T-cell (primary cell): Measurements from ENCODE around the gene ESPNL. TPM values are rescaled to one million over a fixed set of nuclear protein-coding genes. Genes with fewer than 3 reads are reported as not detected.

Source experiments
- ATAC-seq, 4 experiments: fragments of 200-7000 bp in 3 of 4; fragments of 150-1000 bp in 1 of 4; cut with Tn5 transposase; replicated peaks in 1 of 4; 1 replicate in 3 of 4; 2 replicates in 1 of 4; pipeline ENCODE4 v1.10.0; 2021; ENCODE audit warnings: moderate library complexity in 3 of 4, mild to moderate bottlenecking in 2 of 4, moderate number of reproducible peaks in 1 of 4
- CTCF ChIA-PET, 2 donors: fragments of 300-600 bp; sonication (Branson Sonifier 250); formaldehyde crosslinking; loops; one replicate each; lab custom pipeline; 2022; ENCODE audit warnings: antibody characterized with exemption in 2 of 2; lab: Charles Lee
- POLR2A ChIA-PET, 2 donors: fragments of 300-600 bp; sonication (Branson Sonifier 250); formaldehyde crosslinking; loops; one replicate each; lab custom pipeline; 2022; ENCODE audit warnings: antibody characterized with exemption in 2 of 2; lab: Charles Lee
- DNase-seq, 35 experiments: peaks; one replicate each; pipeline versions ENCODE4 v3.0.0 to v3.0.0-alpha.2; 2013 to 2023
- H3K27ac ChIP-seq: one replicate; pipeline ENCODE4 v1.5.1; 2013; ENCODE audit warnings: low read length
- H3K27me3 ChIP-seq, 2 experiments: replicated peaks in 1 of 2; 1 replicate in 1 of 2; 2 replicates in 1 of 2; pipeline versions ENCODE4 v1.6.1 to v1.7.0; 2013; ENCODE audit warnings: low read length in 1 of 2, mixed read lengths in 1 of 2; ENCODE audit not compliant: control insufficient read depth in 2 of 2, insufficient read depth in 2 of 2; ENCODE audit errors: extremely low read depth in 1 of 2
- H3K36me3 ChIP-seq, 2 donors: 1 replicate in 1 of 2; 2 replicates in 1 of 2; pipeline versions ENCODE4 v1.6.1 to v1.7.0; 2013; ENCODE audit warnings: low read length in 1 of 2; ENCODE audit not compliant: control insufficient read depth in 2 of 2, insufficient read depth in 1 of 2; ENCODE audit errors: extremely low read depth in 1 of 2
- H3K4me1 ChIP-seq, 2 experiments: 1 replicate in 1 of 2; 2 replicates in 1 of 2; pipeline versions ENCODE4 v1.6.1 to v1.7.0; 2013; ENCODE audit warnings: low read length in 2 of 2, mixed read lengths in 1 of 2; ENCODE audit not compliant: insufficient read depth in 2 of 2, control insufficient read depth in 1 of 2; ENCODE audit errors: extremely low read depth in 1 of 2
- H3K4me3 ChIP-seq, 2 donors: 1 replicate in 1 of 2; 2 replicates in 1 of 2; pipeline versions ENCODE4 v1.5.1 to v1.7.0; 2013; ENCODE audit warnings: mild to moderate bottlenecking in 2 of 2, low read length in 1 of 2, moderate library complexity in 1 of 2; ENCODE audit not compliant: control insufficient read depth in 1 of 2; ENCODE audit errors: extremely low read depth in 1 of 2
- H3K9me3 ChIP-seq: 2 replicates; pipeline ENCODE4 v1.7.0; 2013
- H3K27ac Mint-ChIP-seq, 2 donors: one replicate each; pipeline ENCODE4 v1.8.0; 2020 to 2021; ENCODE audit warnings: mild to moderate bottlenecking in 2 of 2, mixed read lengths in 2 of 2
- H3K27me3 Mint-ChIP-seq, 2 donors: one replicate each; pipeline ENCODE4 v1.8.0; 2021 to 2022; ENCODE audit warnings: mixed read lengths in 2 of 2
- H3K36me3 Mint-ChIP-seq: one replicate; pipeline ENCODE4 v1.8.0; 2021; ENCODE audit warnings: mixed read lengths
- H3K4me1 Mint-ChIP-seq, 3 donors: one replicate each; pipeline ENCODE4 v1.8.0; 2020 to 2022; ENCODE audit warnings: mixed read lengths in 3 of 3, mild to moderate bottlenecking in 1 of 3
- H3K4me3 Mint-ChIP-seq, 3 donors: one replicate each; pipeline ENCODE4 v1.8.0; 2020 to 2022; ENCODE audit warnings: mild to moderate bottlenecking in 3 of 3, mixed read lengths in 3 of 3, moderate library complexity in 3 of 3
- H3K9me3 Mint-ChIP-seq, 3 donors: one replicate each; pipeline ENCODE4 v1.8.0; 2020 to 2022; ENCODE audit warnings: mixed read lengths in 3 of 3
- WGBS: methylation state at CpG from one replicate; pipeline ENCODE4 v1.1.5; 2013; ENCODE audit warnings: missing lambda C conversion rate; ENCODE audit not compliant: insufficient coverage; 5-methylcytosine and 5-hydroxymethylcytosine counted together
- total RNA-seq, 35 experiments: library from RNA in 6 of 35; stranded (reverse) in 6 of 35; fragments of 120-200 nt in 1 of 35; gene quantifications; one replicate each; pipeline versions ENCODE4 v1.2.1 to v1.2.4 and lab custom pipeline; 2013 to 2026

ESPNL gene
- total RNA-seq, 5 donors from 2014 or later (not counting 1 experiment from before 2014, with no cell fraction given), result 0.10 to 0.44 (median 0.25) TPM; not detected in 2

DNA sequence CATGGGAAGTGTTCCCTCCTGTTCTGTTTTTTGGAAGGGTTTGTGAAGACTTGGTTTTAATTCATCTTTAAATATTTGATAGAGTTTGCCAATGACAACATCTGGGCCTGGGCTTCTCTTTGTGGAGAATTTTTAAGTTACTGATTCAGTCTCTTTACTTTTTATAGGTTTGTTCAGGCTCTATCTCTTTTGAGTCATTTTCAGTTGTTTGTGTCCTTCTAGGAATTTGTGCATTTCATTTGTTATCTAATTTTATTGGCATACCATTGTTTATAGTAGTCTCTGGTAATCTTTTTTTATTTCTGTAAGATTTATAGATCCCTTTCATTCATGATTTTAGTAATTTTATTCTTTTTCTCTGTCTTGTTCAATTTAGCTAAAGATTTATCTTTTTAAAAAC, 24.7 kb upstream of the ESPNL start:
- CTCF ChIA-PET, result interaction anchor here (0.7 to 0.9 kb wide), 2 partner anchors 10 to 14 kb away, joined by 4 to 6 read pairs; no protein-coding TSS in a partner anchor
- no peak overlapping the region for H3K4me3 Mint-ChIP-seq

DNA sequence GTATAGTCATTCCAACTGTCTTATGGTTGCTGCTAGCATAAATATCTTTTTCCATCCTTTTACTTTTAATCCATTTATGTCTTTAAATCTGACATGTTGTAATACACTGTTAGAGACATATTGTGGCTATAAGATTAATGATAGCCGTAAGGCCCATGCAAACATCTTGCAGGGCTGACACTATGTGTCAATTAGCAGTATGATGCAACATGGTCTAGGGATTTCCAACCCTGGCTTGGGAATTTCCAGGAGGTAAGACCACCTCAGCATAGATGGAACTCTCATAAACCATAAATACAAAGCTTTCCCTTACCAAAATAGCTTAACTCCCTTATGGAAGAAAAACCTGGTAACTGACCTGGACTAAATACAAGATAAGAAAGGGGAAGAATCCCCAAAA, 22.8 kb upstream of the ESPNL start:
- ATAC-seq (no peak), DNase-seq (no peak)
- no peaks in the 10 kb centered on the region for H3K9me3 Mint-ChIP-seq
- H3K4me3 Mint-ChIP-seq, result no peak overlapping the region
- no CpG with 5 or more reads among the region's 1 CpG for WGBS
- H3K27me3 Mint-ChIP-seq, result no peaks in the 10 kb centered on the region
- peaks cover 75% of the 10 kb centered on the region for H3K36me3 Mint-ChIP-seq
- Histone ChIP-seq H3K9me3 (peaks cover 9% of the 10 kb centered on the region), H3K4me3 (no peak overlapping the region), H3K27ac (no peak overlapping the region), H3K36me3 (peaks cover 5 to 31% of the 10 kb centered on the region in 2 donors), H3K4me1 (no peaks in the 10 kb centered on the region), H3K27me3 (no peaks in the 10 kb centered on the region)
- H3K4me1 Mint-ChIP-seq, result peaks cover 0 to 5% (median 4%) of the 10 kb centered on the region in 3 donors
- ChIA-PET POLR2A (no interaction called here), CTCF (no interaction called here)
- H3K27ac Mint-ChIP-seq, result no peak overlapping the region

More for the DNA sequence above, 24.7 kb upstream of the ESPNL start:
- Mint-ChIP-seq H3K27me3 (no peaks in the 10 kb centered on the region), H3K4me1 (peaks cover 0 to 12% (median 10%) of the 10 kb centered on the region in 3 donors), H3K27ac (no peak overlapping the region), H3K36me3 (peaks cover 62% of the 10 kb centered on the region), H3K9me3 (no peaks in the 10 kb centered on the region)
- Histone ChIP-seq H3K36me3 (peaks cover 5 to 22% of the 10 kb centered on the region in 2 donors), H3K27me3 (no peaks in the 10 kb centered on the region), H3K9me3 (peaks cover 9% of the 10 kb centered on the region), H3K4me1 (peaks cover 0 to 6% of the 10 kb centered on the region in 2 experiments), H3K27ac (no peak overlapping the region), H3K4me3 (no peak overlapping the region)
- no peak for ATAC-seq
- POLR2A ChIA-PET, result no interaction called here
- DNase-seq, result no peak

DNA sequence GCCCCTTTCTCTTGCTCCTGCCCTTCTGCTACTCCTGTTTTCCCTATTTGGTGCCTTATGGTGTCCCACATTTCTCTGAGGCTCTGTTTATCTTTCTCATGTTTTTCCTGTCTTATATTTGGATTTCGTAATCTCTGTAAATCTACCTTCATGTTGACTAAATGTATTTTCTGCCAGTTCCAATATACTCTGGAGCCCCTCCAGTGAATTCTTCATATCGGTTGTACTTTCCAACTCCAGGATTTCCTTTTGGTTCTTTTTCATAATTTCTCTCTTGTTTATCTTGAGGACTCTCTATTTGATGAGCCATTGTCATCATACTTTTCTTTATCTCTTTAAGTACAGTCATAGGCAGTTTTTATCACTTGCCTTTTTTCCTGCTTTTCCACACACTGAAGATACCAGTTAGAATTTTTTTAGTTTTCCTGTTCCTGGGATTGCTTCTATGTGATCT, 20.2 kb upstream of the ESPNL start:
- DNase-seq (no peak), ATAC-seq (no peak)
- Histone ChIP-seq H3K27me3 (no peaks in the 10 kb centered on the region), H3K27ac (no peak overlapping the region), H3K36me3 (peaks cover 12 to 45% of the 10 kb centered on the region in 2 donors), H3K9me3 (peaks cover 3% of the 10 kb centered on the region), H3K4me3 (no peak overlapping the region), H3K4me1 (no peaks in the 10 kb centered on the region)
- peak overlapping the region in 1 of 2 donors; percentile 24 for H3K27ac Mint-ChIP-seq
- no peaks in the 10 kb centered on the region for H3K9me3 Mint-ChIP-seq
- no peak overlapping the region for H3K4me3 Mint-ChIP-seq
- CTCF ChIA-PET, result no interaction called here
- POLR2A ChIA-PET, result no interaction called here
- no peaks in the 10 kb centered on the region for H3K4me1 Mint-ChIP-seq
- H3K27me3 Mint-ChIP-seq, result no peaks in the 10 kb centered on the region
- 100% methylated on average over 2 of the region's 2 CpGs for WGBS
- H3K36me3 Mint-ChIP-seq, result peaks cover 75% of the 10 kb centered on the region

DNA sequence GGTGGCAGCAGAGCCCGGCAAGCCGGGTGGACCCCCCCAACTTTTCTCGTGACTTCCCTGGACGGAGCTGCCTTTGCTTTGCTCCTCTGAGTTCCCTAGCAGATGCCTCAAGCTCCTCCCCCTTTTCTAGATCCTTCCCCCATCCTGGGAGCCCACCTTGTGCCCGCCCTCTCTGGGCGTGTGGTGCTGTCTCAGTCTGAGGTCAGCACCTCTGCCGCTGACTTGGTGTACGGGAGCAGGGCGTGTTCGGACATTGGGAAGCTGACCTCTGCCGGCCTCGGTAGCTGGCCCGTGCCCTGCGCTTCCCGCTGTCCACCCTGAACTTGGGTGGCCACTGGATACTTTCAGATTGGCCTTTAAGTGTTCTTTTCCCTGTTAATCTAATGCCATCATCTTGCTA, 19.6 kb upstream of the ESPNL start:
- H3K27ac ChIP-seq, result no peak overlapping the region
- 97% methylated on average over 12 of the region's 15 CpGs for WGBS
- no peak overlapping the region for H3K4me3 Mint-ChIP-seq
- no peak for ATAC-seq
- H3K4me1 Mint-ChIP-seq, result peaks cover 0 to 2% (median 0%) of the 10 kb centered on the region in 3 donors
- H3K27ac Mint-ChIP-seq, result no peak overlapping the region
- H3K27me3 Mint-ChIP-seq, result no peaks in the 10 kb centered on the region
- no peaks in the 10 kb centered on the region for H3K9me3 Mint-ChIP-seq
- H3K27me3 ChIP-seq, result no peaks in the 10 kb centered on the region
- peaks cover 12 to 45% of the 10 kb centered on the region in 2 donors for H3K36me3 ChIP-seq
- ChIA-PET CTCF (no interaction called here), POLR2A (no interaction called here)
- H3K4me1 ChIP-seq, result no peaks in the 10 kb centered on the region
- H3K36me3 Mint-ChIP-seq, result peaks cover 73% of the 10 kb centered on the region
- H3K9me3 ChIP-seq, result peaks cover 3% of the 10 kb centered on the region
- H3K4me3 ChIP-seq, result no peak overlapping the region
- no peak for DNase-seq

DNA sequence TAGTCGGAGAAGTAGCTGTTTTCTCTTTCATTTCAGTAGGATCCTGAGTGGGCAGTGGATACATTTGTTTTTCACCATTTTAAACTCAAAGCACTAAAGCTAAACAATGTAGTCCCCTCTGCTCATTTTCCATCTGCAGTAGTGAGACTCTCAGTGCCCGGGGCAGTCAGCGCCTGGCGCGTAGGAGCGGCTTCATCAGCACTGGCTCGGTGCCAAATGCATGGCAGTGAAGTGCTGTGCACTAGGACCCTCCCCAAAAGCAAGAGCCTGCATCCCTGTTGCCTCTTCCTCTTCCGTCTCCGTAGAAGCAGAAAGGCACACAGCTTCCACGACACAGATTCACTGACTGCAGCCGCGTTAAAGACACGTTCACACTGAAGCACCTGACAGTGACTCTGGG, 19.0 kb upstream of the ESPNL start:
- ATAC-seq (no peak), DNase-seq (no peak)
- Mint-ChIP-seq H3K4me1 (peaks cover 0 to 2% (median 0%) of the 10 kb centered on the region in 3 donors), H3K27ac (no peak overlapping the region), H3K36me3 (peaks cover 76% of the 10 kb centered on the region), H3K9me3 (no peaks in the 10 kb centered on the region), H3K27me3 (no peaks in the 10 kb centered on the region), H3K4me3 (no peak overlapping the region)
- H3K27ac ChIP-seq, result no peak overlapping the region
- 98% methylated on average over 12 of the region's 13 CpGs for WGBS
- no peaks in the 10 kb centered on the region for H3K4me1 ChIP-seq
- peaks cover 12 to 48% of the 10 kb centered on the region in 2 donors for H3K36me3 ChIP-seq
- H3K9me3 ChIP-seq, result peaks cover 3% of the 10 kb centered on the region
- no peaks in the 10 kb centered on the region for H3K27me3 ChIP-seq
- ChIA-PET CTCF (no interaction called here), POLR2A (no interaction called here)
- H3K4me3 ChIP-seq, result no peak overlapping the region

DNA sequence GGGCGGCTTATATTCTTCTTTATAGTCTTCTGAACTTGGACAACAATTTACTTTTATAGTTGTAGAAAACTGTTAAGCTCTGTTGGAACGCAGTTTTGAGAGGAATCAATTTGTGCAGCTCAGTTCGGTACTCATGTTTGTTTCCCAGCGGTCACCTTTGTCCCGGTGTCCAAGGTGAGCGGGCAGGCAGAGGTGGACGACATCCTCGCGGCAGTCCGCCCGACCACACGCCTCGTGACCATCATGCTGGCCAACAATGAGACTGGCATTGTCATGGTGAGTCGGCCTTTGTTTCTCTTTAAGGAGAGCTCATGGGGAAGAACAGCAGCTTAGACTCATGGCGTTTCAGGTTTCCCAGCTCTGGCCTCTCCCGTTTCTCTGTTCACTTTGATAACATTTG, 18.6 kb upstream of the ESPNL start:
- Mint-ChIP-seq H3K27me3 (no peaks in the 10 kb centered on the region), H3K4me3 (no peak overlapping the region), H3K36me3 (peaks cover 73% of the 10 kb centered on the region), H3K9me3 (no peaks in the 10 kb centered on the region), H3K4me1 (peaks cover 0 to 2% (median 0%) of the 10 kb centered on the region in 3 donors), H3K27ac (no peak overlapping the region)
- H3K36me3 ChIP-seq, result peaks cover 12 to 48% of the 10 kb centered on the region in 2 donors
- H3K9me3 ChIP-seq, result peaks cover 3% of the 10 kb centered on the region
- DNase-seq (no peak), ATAC-seq (no peak)
- 97% methylated on average over 15 of the region's 16 CpGs for WGBS
- ChIA-PET CTCF (no interaction called here), POLR2A (no interaction called here)
- H3K27ac ChIP-seq, result no peak overlapping the region
- H3K27me3 ChIP-seq, result no peaks in the 10 kb centered on the region
- no peak overlapping the region for H3K4me3 ChIP-seq
- H3K4me1 ChIP-seq, result no peaks in the 10 kb centered on the region

DNA sequence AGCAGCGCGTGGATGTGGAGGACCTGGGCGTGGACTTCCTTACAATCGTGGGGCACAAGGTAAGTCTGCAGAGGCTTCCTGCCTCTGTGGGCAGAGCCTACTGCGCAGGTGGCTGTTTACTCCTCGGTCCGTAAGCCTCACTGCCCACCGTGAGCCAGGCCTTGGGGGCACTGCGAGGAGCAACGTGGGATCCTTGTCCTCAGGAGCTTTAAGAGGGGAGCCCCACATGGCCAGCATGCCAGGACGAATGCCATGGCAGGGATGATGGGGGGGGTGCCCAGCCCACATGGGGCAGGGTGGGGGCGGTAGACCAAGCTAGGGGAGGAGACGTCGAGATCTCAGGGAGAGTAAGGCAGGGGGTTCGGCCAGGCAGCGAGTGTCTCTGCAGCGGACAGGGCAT, 18.0 kb upstream of the ESPNL start:
- peaks cover 12 to 48% of the 10 kb centered on the region in 2 donors for H3K36me3 ChIP-seq
- no peak overlapping the region for H3K4me3 ChIP-seq
- CTCF ChIA-PET, result no interaction called here
- H3K4me1 ChIP-seq, result no peaks in the 10 kb centered on the region
- ATAC-seq (no peak), DNase-seq (no peak)
- no peaks in the 10 kb centered on the region for H3K9me3 Mint-ChIP-seq
- H3K27me3 Mint-ChIP-seq, result no peaks in the 10 kb centered on the region
- POLR2A ChIA-PET, result no interaction called here
- no peaks in the 10 kb centered on the region for H3K27me3 ChIP-seq
- no peak overlapping the region for H3K27ac ChIP-seq
- H3K4me1 Mint-ChIP-seq, result peaks cover 3 to 6% (median 3%) of the 10 kb centered on the region in 3 donors
- peaks cover 71% of the 10 kb centered on the region for H3K36me3 Mint-ChIP-seq
- no peak overlapping the region for H3K4me3 Mint-ChIP-seq
- no peak overlapping the region for H3K27ac Mint-ChIP-seq
- 95% methylated on average over 15 of the region's 17 CpGs for WGBS
- peaks cover 3% of the 10 kb centered on the region for H3K9me3 ChIP-seq
